K562 (cell line): ENCODE measurements around the gene ALG10. TPM values are rescaled to one million over a fixed set of nuclear protein-coding genes. Genes with fewer than 3 reads are reported as not detected.
"Not testable (repeated sequence)": the region's sequence is repeated elsewhere in the genome, so short reads cannot be mapped to it uniquely, and the experiment has no call there.

Experiments
- ATAC-seq: fragments of 200-7000 bp; cut with Tn5 transposase; 3 replicates; pipeline ENCODE4 v1.9.1; 2020; ENCODE audit warnings: moderate library complexity
- BruUV-seq: library from RNA; stranded (reverse); fragments of 400-500 nt; replicated peaks from 2 replicates; lab custom pipeline; 2021; lab: Mats Ljungman, UMichigan
- CTCF ChIA-PET: fragments of 300-600 bp; formaldehyde crosslinking; extraction: SDS; loops from one replicate; lab custom pipeline; 2021; ENCODE audit warnings: low intra/inter-chr PET ratio; lab: Yijun Ruan, JAX
- POLR2A ChIA-PET: fragments of 300-600, 350-650 bp; sonication (Branson Sonifier 250); formaldehyde crosslinking; extraction: SDS; loops from one replicate; lab custom pipeline; 2021; ENCODE audit warnings: antibody characterized with exemption, inconsistent platforms; lab: Yijun Ruan, JAX
- DNase-seq, 4 experiments: peaks; one replicate each; pipeline versions ENCODE4 v3.0.0 to v3.0.0-alpha.2; 2011 to 2018; ENCODE audit warnings: low spot score in 3 of 4, mixed read lengths in 3 of 4; ENCODE audit errors: extremely low read depth in 1 of 4
- FAIRE-seq: peaks from 2 replicates; lab custom pipeline; 2011; peaks lifted over from hg19 to GRCh38; lab: Jason Lieb, UNC
- H2AFZ ChIP-seq: 2 replicates; pipeline ENCODE4 v1.6.0; 2011; ENCODE audit warnings: low read depth, low read length, control low read depth, inconsistent platforms
- H3K27ac ChIP-seq: fragments of 200-600 bp; 3 replicates; pipeline ENCODE4 v1.8.0; 2011; ENCODE audit warnings: low read depth, mild to moderate bottlenecking, control low read depth, inconsistent platforms, low read length, moderate library complexity, mixed read lengths; ENCODE audit errors: extremely low read depth
- H3K27me3 ChIP-seq, 2 experiments: fragments of 300-600 bp in 1 of 2; 2 replicates in 1 of 2; 3 replicates in 1 of 2; pipeline versions ENCODE4 v1.6.0 to v1.8.0; 2011; ENCODE audit warnings: inconsistent platforms in 2 of 2, low read length in 2 of 2, mild to moderate bottlenecking in 1 of 2, mixed read lengths in 1 of 2, moderate library complexity in 1 of 2; ENCODE audit not compliant: control insufficient read depth in 2 of 2, insufficient read depth in 2 of 2
- H3K36me3 ChIP-seq: fragments of 300-600 bp; 3 replicates; pipeline ENCODE4 v1.8.0; 2011; ENCODE audit warnings: mild to moderate bottlenecking, low read length, inconsistent platforms; ENCODE audit not compliant: control insufficient read depth, insufficient read depth
- H3K4me1 ChIP-seq, 2 experiments: fragments of 200-600 bp in 1 of 2; replicated peaks in 1 of 2; 2 replicates in 1 of 2; 3 replicates in 1 of 2; pipeline versions ENCODE4 v1.5.1 to v1.8.0; 2011; ENCODE audit warnings: inconsistent platforms in 2 of 2, low read length in 2 of 2, mild to moderate bottlenecking in 1 of 2, mixed read lengths in 1 of 2, moderate library complexity in 1 of 2; ENCODE audit not compliant: control insufficient read depth in 2 of 2, insufficient read depth in 2 of 2
- H3K4me2 ChIP-seq: 2 replicates; pipeline ENCODE4 v1.6.1; 2011; ENCODE audit warnings: low read length, control low read depth, inconsistent platforms, mixed read lengths; ENCODE audit not compliant: insufficient read depth
- H3K4me3 ChIP-seq: fragments of 200-600 bp; sonication (generic), shearing (Covaris generic); 2 replicates; pipeline ENCODE4 v1.5.1; 2016; ENCODE audit warnings: control low read depth, inconsistent platforms
- H3K79me2 ChIP-seq: fragments of 200-600 bp; 3 replicates; pipeline ENCODE4 v1.8.0; 2011; ENCODE audit warnings: low read length, inconsistent platforms; ENCODE audit not compliant: control insufficient read depth, insufficient read depth
- H3K9ac ChIP-seq, 2 experiments: 2 replicates each; pipeline versions ENCODE4 v1.6.0 to v1.6.1; 2011; ENCODE audit warnings: low read depth in 2 of 2, low read length in 2 of 2, control low read depth in 1 of 2, inconsistent platforms in 1 of 2, mild to moderate bottlenecking in 1 of 2, mixed read lengths in 1 of 2; ENCODE audit not compliant: insufficient read depth in 1 of 2
- H3K9me1 ChIP-seq: one replicate; pipeline ENCODE4 v1.6.0; 2011; ENCODE audit warnings: inconsistent platforms, mild to moderate bottlenecking, low read length, moderate library complexity; ENCODE audit not compliant: control insufficient read depth, insufficient read depth
- H3K9me3 ChIP-seq: replicated peaks from 2 replicates; pipeline ENCODE4 v1.5.1; 2011; ENCODE audit warnings: low read depth, low read length, inconsistent platforms; ENCODE audit not compliant: control insufficient read depth, insufficient read depth
- H4K20me1 ChIP-seq: replicated peaks from 2 replicates; pipeline ENCODE4 v1.6.1; 2011; ENCODE audit warnings: low read length, inconsistent platforms, mixed read lengths; ENCODE audit not compliant: control insufficient read depth, insufficient read depth
- E2F4 ChIP-seq: sonication (generic); formaldehyde crosslinking; IDR thresholded peaks from 2 replicates; pipeline ENCODE4 v1.8.0; 2022; ENCODE audit warnings: mild to moderate bottlenecking, low read depth, missing genetic modification reagents
- HMG20A ChIP-seq: fragments of 450-650 bp; formaldehyde crosslinking; conservative IDR thresholded peaks from 2 replicates; pipeline ENCODE4 v1.4.0; 2020; ENCODE audit warnings: mild to moderate bottlenecking, mixed read lengths
- MYC ChIP-seq, 2 experiments: fragments of 250-450 bp in 1 of 2; sonication (Bioruptor Pico) in 1 of 2; IDR thresholded peaks; 2 replicates each; pipeline versions ENCODE4 v1.5.1 to v1.6.1; 2012 to 2021; ENCODE audit warnings: low read depth in 2 of 2, borderline replicate concordance in 1 of 2, improper control_type of control experiment in 1 of 2, low read length in 1 of 2, mild to moderate bottlenecking in 1 of 2, moderate library complexity in 1 of 2
- TOE1 ChIP-seq, 2 experiments: fragments of 450-650 bp in 1 of 2; sonication (generic) in 1 of 2; formaldehyde crosslinking in 1 of 2; IDR thresholded peaks; 2 replicates each; pipeline versions ENCODE4 v1.7.1 to v1.8.0; 2016 to 2022; ENCODE audit warnings: borderline replicate concordance in 2 of 2, mild to moderate bottlenecking in 2 of 2, antibody characterized with exemption in 1 of 2, inconsistent platforms in 1 of 2, low read depth in 1 of 2, missing genetic modification reagents in 1 of 2, moderate library complexity in 1 of 2
- ZNF75A ChIP-seq: fragments of 450-650 bp; formaldehyde crosslinking; IDR thresholded peaks from 2 replicates; pipeline ENCODE4 v1.4.0; 2020; ENCODE audit warnings: mild to moderate bottlenecking
- WGBS: fragments of 100-300 bp; shearing (Covaris generic); methylation state at CpG from one replicate; pipeline ENCODE4 v1.1.6; 2016; ENCODE audit warnings: low coverage, mixed read lengths; ENCODE audit not compliant: insufficient coverage; ENCODE audit errors: missing lambda C conversion rate; 5-methylcytosine and 5-hydroxymethylcytosine counted together
- in situ Hi-C: fragments of 300-500 bp; cut with MboI; formaldehyde crosslinking; loops from 4 replicates; pipeline ENCODE4 v1.15.0; 2018; ENCODE audit warnings: inconsistent platforms, mixed read lengths
- intact Hi-C: fragments of 100-400 bp; cut with micrococcal nuclease; formaldehyde crosslinking; loops from 2 replicates; pipeline ENCODE4 v1.14.2; 2022
- polyA plus RNA-seq, 8 experiments: library from polyadenylated mRNA; depleted of rRNA in 4 of 8; stranded (reverse) in 5 of 8; unstranded in 3 of 8; fragments of >200 nt; fragmentation: Nextera tagmentation in 2 of 8; fragmentation: Illumina TruSeq in 1 of 8; extraction: Ambion mirVana in 2 of 8; extraction: Trizol in 1 of 8; gene quantifications; 2 replicates each; pipeline versions ENCODE4 v1.2.1 to v1.2.3, GENCODE V29; 2011 to 2014; ENCODE audit warnings: inconsistent platforms in 1 of 8, missing spikeins in 1 of 8
- total RNA-seq, 7 experiments: library from RNA; depleted of rRNA in 6 of 7; stranded (reverse); fragments of >200 nt in 6 of 7; fragmentation: Illumina TruSeq in 2 of 7; extraction: Trizol in 2 of 7; gene quantifications; 2 replicates each; pipeline versions ENCODE4 v1.2.1 to v1.2.3, GENCODE V29; 2011 to 2021; ENCODE audit warnings: low replicate concordance in 1 of 7
- TF ChIP-seq, protein P1 (sequence below): fragments of 450-650 bp; IDR thresholded peaks from 2 replicates; pipeline ENCODE4 v1.6.1; 2018; ENCODE audit not compliant: partially characterized antibody

ALG10 gene
- total and polyA plus RNA-seq, 9 of the 15 experiments (the other 6 are each of a cell fraction or from before 2014, with no cell fraction given) = 2.4 to 14.7 (median 6.4) TPM

GRCh38 chr12:33988913-33989312 lies 33.4 kb upstream of the ALG10 start (continued):
- TF ChIP-seq, protein P1, sequence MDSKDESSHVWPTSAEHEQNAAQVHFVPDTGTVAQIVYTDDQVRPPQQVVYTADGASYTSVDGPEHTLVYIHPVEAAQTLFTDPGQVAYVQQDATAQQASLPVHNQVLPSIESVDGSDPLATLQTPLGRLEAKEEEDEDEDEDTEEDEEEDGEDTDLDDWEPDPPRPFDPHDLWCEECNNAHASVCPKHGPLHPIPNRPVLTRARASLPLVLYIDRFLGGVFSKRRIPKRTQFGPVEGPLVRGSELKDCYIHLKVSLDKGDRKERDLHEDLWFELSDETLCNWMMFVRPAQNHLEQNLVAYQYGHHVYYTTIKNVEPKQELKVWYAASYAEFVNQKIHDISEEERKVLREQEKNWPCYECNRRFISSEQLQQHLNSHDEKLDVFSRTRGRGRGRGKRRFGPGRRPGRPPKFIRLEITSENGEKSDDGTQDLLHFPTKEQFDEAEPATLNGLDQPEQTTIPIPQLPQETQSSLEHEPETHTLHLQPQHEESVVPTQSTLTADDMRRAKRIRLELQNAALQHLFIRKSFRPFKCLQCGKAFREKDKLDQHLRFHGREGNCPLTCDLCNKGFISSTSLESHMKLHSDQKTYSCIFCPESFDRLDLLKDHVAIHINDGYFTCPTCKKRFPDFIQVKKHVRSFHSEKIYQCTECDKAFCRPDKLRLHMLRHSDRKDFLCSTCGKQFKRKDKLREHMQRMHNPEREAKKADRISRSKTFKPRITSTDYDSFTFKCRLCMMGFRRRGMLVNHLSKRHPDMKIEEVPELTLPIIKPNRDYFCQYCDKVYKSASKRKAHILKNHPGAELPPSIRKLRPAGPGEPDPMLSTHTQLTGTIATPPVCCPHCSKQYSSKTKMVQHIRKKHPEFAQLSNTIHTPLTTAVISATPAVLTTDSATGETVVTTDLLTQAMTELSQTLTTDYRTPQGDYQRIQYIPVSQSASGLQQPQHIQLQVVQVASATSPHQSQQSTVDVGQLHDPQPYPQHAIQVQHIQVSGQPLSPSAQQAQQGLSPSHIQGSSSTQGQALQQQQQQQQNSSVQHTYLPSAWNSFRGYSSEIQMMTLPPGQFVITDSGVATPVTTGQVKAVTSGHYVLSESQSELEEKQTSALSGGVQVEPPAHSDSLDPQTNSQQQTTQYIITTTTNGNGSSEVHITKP = no peak
- no peak for TF ChIP-seq HMG20A (CRISPR knock-in tag)

DNA sequence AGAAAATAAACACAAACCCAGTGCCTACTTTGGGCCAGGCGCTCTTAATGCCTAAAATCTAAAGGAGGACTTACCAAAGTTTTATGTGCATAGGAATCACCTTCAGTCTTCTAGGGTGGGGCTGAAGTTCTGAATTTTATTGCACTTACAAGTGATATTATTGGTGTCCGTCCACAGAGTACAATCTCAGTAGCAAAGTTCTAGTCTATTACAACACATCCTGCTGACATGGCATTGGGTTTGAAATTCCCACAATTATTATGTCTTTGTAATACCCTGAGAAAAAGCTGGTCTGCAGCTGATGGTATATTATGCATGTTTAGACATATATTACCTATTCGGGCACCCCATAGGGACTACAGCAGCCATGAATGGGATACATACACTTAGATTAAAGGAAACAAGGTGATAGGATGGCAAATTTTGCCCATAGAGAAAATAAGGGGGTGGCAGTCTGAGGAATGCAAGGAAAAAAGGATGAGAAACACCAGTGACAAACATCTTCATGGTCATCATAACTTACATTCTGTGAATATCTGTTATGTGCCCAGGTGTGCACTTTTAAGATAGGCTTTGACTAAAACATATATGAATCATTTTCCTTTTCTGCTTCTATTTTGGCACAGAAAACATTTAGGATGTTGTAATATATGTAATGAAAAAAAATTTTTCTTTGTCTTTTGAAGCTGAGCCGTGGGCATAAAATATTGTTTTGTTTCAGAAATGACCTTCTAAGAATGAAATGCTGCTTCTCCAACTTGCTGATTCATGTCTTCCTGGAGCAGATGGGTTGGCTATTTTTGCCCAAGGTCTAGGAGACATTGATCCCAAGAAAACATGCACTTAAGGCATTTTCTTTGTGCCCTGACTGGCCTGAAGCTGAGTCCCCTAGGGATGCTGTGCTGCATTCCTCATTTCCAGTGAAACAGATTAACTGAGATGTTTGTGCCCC lies 27.2 kb upstream of the ALG10 start:
- ChIA-PET CTCF (no interaction called here), POLR2A (no interaction called here)
- Histone ChIP-seq H3K9ac (no peak overlapping the region), H3K36me3 (no peaks in the 10 kb centered on the region), H3K4me2 (no peak overlapping the region), H3K9me3 (no peaks in the 10 kb centered on the region), H3K79me2 (no peaks in the 10 kb centered on the region), H3K9me1 (no peaks in the 10 kb centered on the region), H3K27me3 (no peaks in the 10 kb centered on the region), H3K27ac (no peak overlapping the region), H2AFZ (no peak overlapping the region), H4K20me1 (no peaks in the 10 kb centered on the region), H3K4me3 (no peak overlapping the region), H3K4me1 (no peaks in the 10 kb centered on the region)
- ATAC-seq = no peak
- 13% methylated on average over 4 of the region's 4 CpGs for WGBS
- no peak for DNase-seq
- TF ChIP-seq ZNF75A (CRISPR knock-in tag) = no peak
- no peak for TF ChIP-seq MYC (IDR thresholded peaks at IDR 0.05; ENCODE audit: low read depth, low read length)
- TF ChIP-seq MYC (CRISPR knock-in tag; IDR thresholded peaks at IDR 0.05; ENCODE audit: borderline replicate concordance, low read depth) = no peak
- no peak for TF ChIP-seq TOE1 (IDR thresholded peaks at IDR 0.05; ENCODE audit: borderline replicate concordance)
- TF ChIP-seq TOE1 (CRISPR knock-in tag; IDR thresholded peaks at IDR 0.05; ENCODE audit: borderline replicate concordance, low read depth) = no peak
- TF ChIP-seq E2F4 = no peak
- FAIRE-seq = no peak
- in situ Hi-C loops (no loop called here), intact Hi-C loops (no loop called here)
- BruUV-seq = no TSS peak

DNA sequence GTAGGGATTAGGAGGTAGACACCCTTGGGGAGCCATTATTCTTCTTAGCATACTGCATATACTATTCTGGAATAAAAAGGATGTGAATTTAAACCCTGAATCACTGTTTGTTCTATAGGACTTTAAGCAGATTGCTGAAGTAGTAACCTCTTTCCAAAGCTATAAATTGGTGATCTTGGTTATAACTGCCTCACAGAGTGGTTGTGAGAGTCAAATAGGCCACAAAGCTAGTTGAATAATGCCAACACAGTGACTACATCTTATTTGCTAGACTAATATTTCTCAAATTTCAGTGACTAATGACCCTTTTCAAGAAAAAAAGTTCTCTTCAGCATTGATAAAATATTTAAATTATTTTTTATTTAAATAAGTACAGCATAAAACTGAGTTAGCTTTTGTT lies 13.5 kb upstream of the ALG10 start:
- H3K4me2 ChIP-seq, ATAC-seq, FAIRE-seq, H3K9me3 ChIP-seq, CTCF ChIA-PET, H3K27ac ChIP-seq, H3K9ac ChIP-seq, H3K9me1 ChIP-seq, H3K4me1 ChIP-seq, H4K20me1 ChIP-seq, intact Hi-C loops, H2AFZ ChIP-seq, DNase-seq, H3K4me3 ChIP-seq, BruUV-seq, H3K27me3 ChIP-seq, H3K79me2 ChIP-seq, H3K36me3 ChIP-seq: not testable (repeated sequence)
- in situ Hi-C loops = loop anchor here (25.0 kb wide), 1 partner anchor 797 kb away; no protein-coding TSS in a partner anchor
- POLR2A ChIA-PET = interaction anchor here (0.8 kb wide), 1 partner anchor 638 kb away, joined by 4 read pairs; no protein-coding TSS in a partner anchor
